H9 (cell line): ENCODE measurements around the gene PARD3. TPM values are rescaled to one million over a fixed set of nuclear protein-coding genes. Genes with fewer than 3 reads are reported as not detected.
"Not testable (repeated sequence)": the region's sequence is repeated elsewhere in the genome, so short reads cannot be mapped to it uniquely, and the experiment has no call there.

ENCODE experiments used
- DNase-seq: peaks from one replicate; pipeline ENCODE4 v3.0.0-alpha.2; 2017
- H2AFZ ChIP-seq: one replicate; pipeline ENCODE4 v1.6.1; 2013; ENCODE audit warnings: mild to moderate bottlenecking, low read length, control low read depth, moderate library complexity
- H2AK5ac ChIP-seq: 2 replicates; pipeline ENCODE4 v1.6.1; 2013; ENCODE audit warnings: low read length, control low read depth, mixed read lengths; ENCODE audit not compliant: insufficient read length
- H2BK120ac ChIP-seq: one replicate; pipeline ENCODE4 v1.6.1; 2013; ENCODE audit warnings: low read depth, mild to moderate bottlenecking, low read length, control low read depth, inconsistent platforms; ENCODE audit not compliant: poor library complexity, severe bottlenecking
- H2BK12ac ChIP-seq: 2 replicates; pipeline ENCODE4 v1.6.1; 2013; ENCODE audit warnings: low read length, control low read depth, mixed read lengths, low read depth; ENCODE audit not compliant: insufficient read length
- H2BK15ac ChIP-seq: 2 replicates; pipeline ENCODE4 v1.6.1; 2013; ENCODE audit warnings: low read depth, low read length, control low read depth
- H2BK20ac ChIP-seq: one replicate; pipeline ENCODE4 v1.6.1; 2013; ENCODE audit warnings: low read depth, mild to moderate bottlenecking, low read length, control low read depth, inconsistent platforms; ENCODE audit not compliant: poor library complexity, severe bottlenecking
- H2BK5ac ChIP-seq: 2 replicates; pipeline ENCODE4 v1.6.1; 2013; ENCODE audit warnings: low read length, control low read depth, mixed read lengths; ENCODE audit not compliant: insufficient read length
- H3K14ac ChIP-seq: 2 replicates; pipeline ENCODE4 v1.6.1; 2013; ENCODE audit warnings: low read length, control low read depth; ENCODE audit not compliant: insufficient read depth
- H3K18ac ChIP-seq: 2 replicates; pipeline ENCODE4 v1.6.1; 2013; ENCODE audit warnings: low read depth, mild to moderate bottlenecking, mixed read lengths, low read length, control low read depth; ENCODE audit not compliant: insufficient read length
- H3K23ac ChIP-seq: 2 replicates; pipeline ENCODE4 v1.6.1; 2013; ENCODE audit warnings: low read length, control low read depth, mixed read lengths, low read depth; ENCODE audit not compliant: insufficient read length
- H3K23me2 ChIP-seq: 2 replicates; pipeline ENCODE4 v1.6.1; 2013; ENCODE audit warnings: low read depth, mild to moderate bottlenecking, mixed read lengths, low read length, control low read depth; ENCODE audit not compliant: insufficient read length, poor library complexity, severe bottlenecking
- H3K27ac ChIP-seq: 2 replicates; pipeline ENCODE4 v1.5.1; 2013; ENCODE audit warnings: low read length, control low read depth, mixed read lengths, low read depth; ENCODE audit not compliant: insufficient read length
- H3K27me3 ChIP-seq: 2 replicates; pipeline ENCODE4 v1.6.1; 2013; ENCODE audit warnings: low read length, control low read depth, inconsistent platforms; ENCODE audit not compliant: insufficient read depth
- H3K4ac ChIP-seq: 2 replicates; pipeline ENCODE4 v1.6.1; 2013; ENCODE audit warnings: low read depth, mild to moderate bottlenecking, control low read depth, inconsistent platforms, low read length, moderate library complexity
- H3K4me1 ChIP-seq: 2 replicates; pipeline ENCODE4 v1.6.1; 2013; ENCODE audit warnings: low read length, control low read depth, inconsistent platforms; ENCODE audit not compliant: insufficient read depth
- H3K4me2 ChIP-seq: 2 replicates; pipeline ENCODE4 v1.6.1; 2013; ENCODE audit warnings: low read length, control low read depth, mixed read lengths; ENCODE audit not compliant: insufficient read length, insufficient read depth
- H3K56ac ChIP-seq: 2 replicates; pipeline ENCODE4 v1.6.1; 2013; ENCODE audit warnings: low read depth, mild to moderate bottlenecking, mixed read lengths, low read length, control low read depth; ENCODE audit not compliant: insufficient read length
- H3K79me1 ChIP-seq: 2 replicates; pipeline ENCODE4 v1.6.1; 2013; ENCODE audit warnings: low read depth, mild to moderate bottlenecking, moderate library complexity, low read length, control low read depth, inconsistent platforms; ENCODE audit not compliant: insufficient read depth, poor library complexity, severe bottlenecking
- H3K79me2 ChIP-seq: 2 replicates; pipeline ENCODE4 v1.6.1; 2013; ENCODE audit warnings: low read length, control low read depth, inconsistent platforms; ENCODE audit not compliant: insufficient read depth
- H3K9ac ChIP-seq: 2 replicates; pipeline ENCODE4 v1.6.1; 2013; ENCODE audit warnings: low read length, control low read depth, mixed read lengths; ENCODE audit not compliant: insufficient read length; ENCODE audit errors: extremely low read depth
- H3K9me3 ChIP-seq: one replicate; pipeline ENCODE4 v1.6.1; 2013; ENCODE audit warnings: low read depth, low read length, inconsistent platforms; ENCODE audit not compliant: control insufficient read depth
- H3T11ph ChIP-seq: one replicate; pipeline ENCODE4 v1.6.1; 2013; ENCODE audit warnings: mild to moderate bottlenecking, low read length, control low read depth, inconsistent platforms
- H4K20me1 ChIP-seq: one replicate; pipeline ENCODE4 v1.6.1; 2013; ENCODE audit not compliant: control insufficient read depth, insufficient read length, insufficient read depth
- H4K5ac ChIP-seq: 2 replicates; pipeline ENCODE4 v1.6.1; 2013; ENCODE audit warnings: low read depth, mild to moderate bottlenecking, mixed read lengths, low read length, control low read depth; ENCODE audit not compliant: insufficient read length
- H4K8ac ChIP-seq: replicated peaks from 2 replicates; pipeline ENCODE4 v1.6.1; 2013; ENCODE audit warnings: low read length, control low read depth, mixed read lengths, low read depth; ENCODE audit not compliant: insufficient read length
- H4K91ac ChIP-seq: 2 replicates; pipeline ENCODE4 v1.6.1; 2013; ENCODE audit warnings: low read depth, mild to moderate bottlenecking, moderate library complexity, mixed read lengths, low read length, control low read depth; ENCODE audit not compliant: insufficient read length
- H3K27ac Mint-ChIP-seq, 3 experiments: 2 replicates in 2 of 3; 3 replicates in 1 of 3; pipeline ENCODE4 v1.8.0; 2020 to 2021; ENCODE audit warnings: mixed read lengths in 3 of 3, mild to moderate bottlenecking in 1 of 3, moderate library complexity in 1 of 3
- H3K27me3 Mint-ChIP-seq: 2 replicates; pipeline ENCODE4 v1.8.0; 2021; ENCODE audit warnings: low read depth, mild to moderate bottlenecking, moderate library complexity, mixed read lengths
- H3K36me3 Mint-ChIP-seq, 3 experiments: 2 replicates in 2 of 3; 3 replicates in 1 of 3; pipeline ENCODE4 v1.8.0; 2020 to 2021; ENCODE audit warnings: low read depth in 3 of 3, mixed read lengths in 3 of 3; ENCODE audit not compliant: insufficient read depth in 1 of 3
- H3K4me1 Mint-ChIP-seq, 2 experiments: 2 replicates each; pipeline ENCODE4 v1.8.0; 2020; ENCODE audit warnings: mixed read lengths in 2 of 2
- H3K4me3 Mint-ChIP-seq, 2 experiments: 2 replicates in 1 of 2; 3 replicates in 1 of 2; pipeline ENCODE4 v1.8.0; 2020 to 2021; ENCODE audit warnings: mild to moderate bottlenecking in 2 of 2, mixed read lengths in 2 of 2, moderate library complexity in 1 of 2
- H3K9me3 Mint-ChIP-seq, 2 experiments: 2 replicates in 1 of 2; 3 replicates in 1 of 2; pipeline ENCODE4 v1.8.0; 2020; ENCODE audit warnings: mild to moderate bottlenecking in 2 of 2, mixed read lengths in 2 of 2, moderate library complexity in 1 of 2
- WGBS: extraction: QIAGEN DNeasy Blood & Tissue Kit; methylation state at CpG from one replicate; pipeline ENCODE4 v1.1.7; 2013; ENCODE audit warnings: missing lambda C conversion rate, low lambda C conversion rate, mixed read lengths; ENCODE audit not compliant: insufficient read length; ENCODE audit errors: extremely low coverage; 5-methylcytosine and 5-hydroxymethylcytosine counted together
- total RNA-seq: library from RNA; stranded (reverse); gene quantifications from 2 replicates; pipeline ENCODE4 v1.2.1, GENCODE V29; 2021

PARD3 gene
- total RNA-seq, 1 experiment from 2014 or later: 44.7 TPM

- not testable (repeated sequence) for H2BK20ac ChIP-seq, H3K4me1 ChIP-seq, DNase-seq, H4K5ac ChIP-seq, H3K27me3 Mint-ChIP-seq, H4K20me1 ChIP-seq, H2BK15ac ChIP-seq, H3K9me3 Mint-ChIP-seq, H3K27me3 ChIP-seq, H3K23me2 ChIP-seq, H3K79me1 ChIP-seq, H3K14ac ChIP-seq, H3K9ac ChIP-seq, H2BK120ac ChIP-seq, H3K23ac ChIP-seq, H3K4ac ChIP-seq, H3K36me3 Mint-ChIP-seq, H3K9me3 ChIP-seq, H3T11ph ChIP-seq, H2AFZ ChIP-seq, H3K27ac ChIP-seq, H4K8ac ChIP-seq, H3K56ac ChIP-seq, H2BK5ac ChIP-seq, H2BK12ac ChIP-seq, H3K79me2 ChIP-seq, H4K91ac ChIP-seq, H3K18ac ChIP-seq, H2AK5ac ChIP-seq
- no CpG with 5 or more reads among the region's 7 CpGs for WGBS
- peak overlapping the region in 2 of 3 experiments; percentile 8 to 95; a peak in 4 of 7 replicates for H3K27ac Mint-ChIP-seq
- H3K4me2 ChIP-seq: peak overlapping the region; percentile 3
- peak overlapping the region; percentile 43 to 47; a peak in 4 of 5 replicates for H3K4me3 Mint-ChIP-seq
- H3K4me1 Mint-ChIP-seq: peaks cover 53 to 54% of the 10 kb centered on the region in 2 experiments
These were observed 388.4 kb downstream of the PARD3 start for GRCh38 chr10:34426538-34427157.
